Esophagus squamous epithelium (tissue), 5 donors: Measurements from ENCODE around the gene ADAP1. TPM values are rescaled to one million over a fixed set of nuclear protein-coding genes. Genes with fewer than 3 reads are reported as not detected.
A peak's percentile ranks its signal among the peaks of the same experiment; 100 is the strongest.

Experiments used
- DNase-seq: peaks from one replicate; lab custom pipeline; 2025; lab: John Stamatoyannopoulos, UW
- H3K27ac ChIP-seq, 4 donors: fragments of 200-600 bp; sonication (generic); one replicate each; pipeline ENCODE4 v1.5.1; 2016 to 2019; ENCODE audit warnings: mild to moderate bottlenecking in 1 of 4
- H3K27me3 ChIP-seq, 4 donors: fragments of 200-600 bp; sonication (generic); 1 replicate in 3 of 4; 2 replicates in 1 of 4; pipeline versions ENCODE4 v1.5.1 to v1.6.0; 2017 to 2021; ENCODE audit warnings: antibody characterized with exemption in 1 of 4
- H3K36me3 ChIP-seq, 3 donors: fragments of 200-600 bp; sonication (generic); one replicate each; pipeline ENCODE4 v1.5.1; 2016 to 2019
- H3K4me1 ChIP-seq, 3 donors: fragments of 200-600 bp; sonication (generic); one replicate each; pipeline ENCODE4 v1.5.1; 2017 to 2019
- H3K4me3 ChIP-seq, 4 donors: fragments of 200-600 bp; sonication (generic); 1 replicate in 3 of 4; 2 replicates in 1 of 4; pipeline ENCODE4 v1.5.1; 2016 to 2019; ENCODE audit warnings: mild to moderate bottlenecking in 2 of 4, moderate library complexity in 1 of 4
- H3K9me3 ChIP-seq, 3 donors: fragments of 200-600 bp; sonication (generic); one replicate each; pipeline ENCODE4 v1.5.1; 2016 to 2019
- POLR2A ChIP-seq, 4 donors: fragments of 450-650 bp; IDR thresholded peaks; one replicate each; pipeline ENCODE4 v1.6.1; 2017; ENCODE audit warnings: antibody characterized with exemption in 4 of 4, mild to moderate bottlenecking in 4 of 4, moderate library complexity in 3 of 4
- whole genome bisulfite sequencing, 2 donors: methylation state at CpG; one replicate each; pipeline ENCODE4 v1.1.5; 2018; 5-methylcytosine and 5-hydroxymethylcytosine counted together
- intact Hi-C: fragments of 100-400 bp; cut with DNase I; formaldehyde crosslinking; loops from one replicate; pipeline ENCODE4 v1.15.0; 2022
- total RNA-seq, 4 donors: library from RNA; depleted of rRNA; stranded (reverse); fragments of >200 nt; gene quantifications; one replicate each; pipeline ENCODE4 v1.1.0, GENCODE V29; 2016
- TF ChIP-seq, protein P1 (sequence below), 6 experiments: fragments of 450-650 bp in 4 of 6; fragments of 200-600 bp in 2 of 6; sonication (generic) in 2 of 6; IDR thresholded peaks; one replicate each; pipeline ENCODE4 v1.5.1; 2016 to 2019; ENCODE audit warnings: antibody characterized with exemption in 6 of 6, mild to moderate bottlenecking in 4 of 6, moderate library complexity in 4 of 6
- donor health status: DM: yes; HTN: yes; CAD: no.

Gene ADAP1
- total RNA-seq, 4 donors from 2014 or later: 6.0 to 13.7 (median 9.9) TPM

DNA sequence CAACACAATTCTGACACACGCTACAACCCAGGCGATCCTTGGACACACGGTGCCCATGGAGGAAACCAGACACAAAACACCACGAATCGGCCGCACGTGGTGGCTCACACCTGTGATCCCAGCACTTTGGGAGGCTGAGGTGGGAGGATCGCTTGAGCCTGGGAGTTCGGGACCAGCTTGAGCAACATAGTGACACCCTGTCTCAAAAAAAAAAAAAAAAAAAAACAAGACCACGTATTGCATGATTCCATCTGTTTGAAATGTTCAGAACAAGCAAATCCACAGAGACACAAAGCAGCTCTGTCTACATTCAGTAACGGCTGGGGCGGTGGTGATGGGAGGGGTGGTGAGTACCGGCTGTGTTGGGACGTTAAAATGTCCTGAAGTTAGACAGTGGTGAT lies 25.2 kb downstream of the ADAP1 start:
- TF ChIP-seq, protein P1, sequence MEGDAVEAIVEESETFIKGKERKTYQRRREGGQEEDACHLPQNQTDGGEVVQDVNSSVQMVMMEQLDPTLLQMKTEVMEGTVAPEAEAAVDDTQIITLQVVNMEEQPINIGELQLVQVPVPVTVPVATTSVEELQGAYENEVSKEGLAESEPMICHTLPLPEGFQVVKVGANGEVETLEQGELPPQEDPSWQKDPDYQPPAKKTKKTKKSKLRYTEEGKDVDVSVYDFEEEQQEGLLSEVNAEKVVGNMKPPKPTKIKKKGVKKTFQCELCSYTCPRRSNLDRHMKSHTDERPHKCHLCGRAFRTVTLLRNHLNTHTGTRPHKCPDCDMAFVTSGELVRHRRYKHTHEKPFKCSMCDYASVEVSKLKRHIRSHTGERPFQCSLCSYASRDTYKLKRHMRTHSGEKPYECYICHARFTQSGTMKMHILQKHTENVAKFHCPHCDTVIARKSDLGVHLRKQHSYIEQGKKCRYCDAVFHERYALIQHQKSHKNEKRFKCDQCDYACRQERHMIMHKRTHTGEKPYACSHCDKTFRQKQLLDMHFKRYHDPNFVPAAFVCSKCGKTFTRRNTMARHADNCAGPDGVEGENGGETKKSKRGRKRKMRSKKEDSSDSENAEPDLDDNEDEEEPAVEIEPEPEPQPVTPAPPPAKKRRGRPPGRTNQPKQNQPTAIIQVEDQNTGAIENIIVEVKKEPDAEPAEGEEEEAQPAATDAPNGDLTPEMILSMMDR (IDR thresholded peaks at IDR 0.05): no peak
- TF ChIP-seq POLR2A (IDR thresholded peaks at IDR 0.05): no peak
- no peaks in the 10 kb centered on the region for H3K27me3 ChIP-seq
- H3K9me3 ChIP-seq: no peaks in the 10 kb centered on the region
- no peaks in the 10 kb centered on the region for H3K36me3 ChIP-seq
- WGBS, 2 donors: 81 to 86% methylated on average over 14 of the region's 14 CpGs
- intact Hi-C loops: no loop called here
- H3K27ac ChIP-seq: peak overlapping the region in 1 of 4 donors; percentile 43
- H3K4me1 ChIP-seq: peaks cover 0 to 31% (median 0%) of the 10 kb centered on the region in 3 donors
- H3K4me3 ChIP-seq: no peak overlapping the region
- DNase-seq: no peak

DNA sequence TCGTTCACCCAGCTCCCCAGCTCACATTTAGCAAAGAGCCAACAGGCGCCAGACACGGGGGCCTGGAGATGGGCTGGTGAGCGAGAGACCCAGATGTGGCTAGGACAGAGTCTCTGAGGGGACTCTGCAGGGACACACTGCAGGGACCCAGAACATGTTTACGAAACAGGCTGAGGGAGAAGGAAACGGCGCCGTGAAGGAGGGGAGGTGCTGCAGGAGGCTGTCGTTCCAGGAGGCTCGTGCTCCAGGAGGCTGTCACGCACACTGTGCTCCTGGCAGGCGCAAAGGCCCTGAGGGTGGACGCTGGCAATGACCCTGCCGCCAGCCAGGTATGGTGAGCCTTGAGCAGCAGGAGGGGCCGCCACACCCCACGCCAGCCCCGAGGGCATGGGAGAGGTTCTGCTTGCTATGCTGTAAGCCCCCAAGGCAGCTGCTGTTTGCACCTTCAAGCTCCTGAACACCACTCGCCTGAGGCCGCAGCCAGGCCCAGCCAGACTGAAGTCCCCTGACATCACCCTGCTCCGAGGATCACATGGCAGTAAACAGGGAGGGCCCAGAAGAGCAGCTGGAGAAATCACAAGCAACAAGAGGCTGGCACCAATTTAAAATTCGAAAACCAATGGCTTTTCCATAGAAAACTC lies 27.3 kb downstream of the ADAP1 start:
- Histone ChIP-seq H3K9me3 (no peaks in the 10 kb centered on the region), H3K4me3 (no peak overlapping the region), H3K27me3 (no peaks in the 10 kb centered on the region), H3K4me1 (peaks cover 0 to 49% (median 0%) of the 10 kb centered on the region in 3 donors), H3K27ac (peak overlapping the region in 1 of 4 donors; percentile 10), H3K36me3 (no peaks in the 10 kb centered on the region)
- TF ChIP-seq, protein P1 (IDR thresholded peaks at IDR 0.05): no peak
- TF ChIP-seq POLR2A (IDR thresholded peaks at IDR 0.05): no peak
- no peak for DNase-seq
- intact Hi-C loops: no loop called here
- WGBS, 2 donors: 71 to 73% methylated on average over 8 to 17 of the region's 21 CpGs

DNA sequence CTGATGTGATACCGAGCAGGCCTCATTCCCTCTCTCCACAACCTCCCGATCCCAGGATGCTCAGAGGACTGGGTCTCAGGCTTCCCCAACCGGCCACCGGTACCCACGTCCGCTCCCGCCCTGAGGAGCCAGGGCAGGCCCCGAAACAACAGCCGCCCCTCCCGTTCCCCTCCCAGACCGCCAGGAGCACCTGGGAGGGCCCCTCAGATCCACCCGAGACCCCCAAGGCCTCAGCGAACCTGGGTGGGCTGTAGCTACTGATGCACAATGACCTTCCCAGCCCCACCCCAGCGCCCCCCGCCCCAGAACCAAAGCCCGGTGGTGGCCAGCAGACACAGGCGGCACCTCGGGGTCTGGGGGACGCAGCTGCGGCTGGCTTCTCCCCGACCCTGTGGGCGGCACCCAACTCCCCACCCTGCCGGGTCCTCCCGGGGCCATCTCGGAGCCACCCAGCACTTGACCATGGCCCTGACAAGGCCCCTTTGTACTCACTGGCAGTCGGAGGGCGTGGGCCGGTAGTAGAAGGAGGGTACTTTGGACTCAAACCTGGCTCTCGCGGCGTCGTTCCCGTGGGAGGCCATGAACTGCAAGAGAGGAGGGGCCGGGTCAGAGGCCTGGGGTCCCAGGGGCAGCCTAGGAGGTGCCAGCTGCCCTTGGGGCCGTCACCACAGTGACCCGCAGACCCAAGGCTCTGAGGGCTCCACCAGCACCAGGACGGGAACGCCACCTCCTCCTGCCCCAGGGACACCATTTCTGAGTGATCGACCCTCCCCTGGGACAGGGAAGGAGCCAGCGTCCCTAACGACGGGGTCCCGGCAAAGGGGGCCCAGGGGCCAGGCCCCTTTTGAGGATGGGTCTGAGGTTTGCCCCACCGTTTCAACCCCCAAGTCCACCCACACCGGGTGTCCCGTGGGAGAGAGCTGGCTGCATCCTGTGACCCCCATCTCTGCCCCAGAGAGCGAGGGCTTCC lies 28.1 kb downstream of the ADAP1 start:
- Histone ChIP-seq H3K4me3 (no peak overlapping the region), H3K36me3 (no peaks in the 10 kb centered on the region), H3K27me3 (no peaks in the 10 kb centered on the region), H3K9me3 (no peaks in the 10 kb centered on the region), H3K4me1 (peaks cover 0 to 57% (median 0%) of the 10 kb centered on the region in 3 donors), H3K27ac (peak overlapping the region in 3 of 4 donors; percentile 10 to 17 (median 10))
- DNase-seq: no peak
- WGBS, 2 donors: 90 to 100% methylated on average over 2 to 4 of the region's 47 CpGs
- intact Hi-C loops: no loop called here
- no peak for TF ChIP-seq POLR2A (IDR thresholded peaks at IDR 0.05)
- TF ChIP-seq, protein P1 (IDR thresholded peaks at IDR 0.05): no peak

DNA sequence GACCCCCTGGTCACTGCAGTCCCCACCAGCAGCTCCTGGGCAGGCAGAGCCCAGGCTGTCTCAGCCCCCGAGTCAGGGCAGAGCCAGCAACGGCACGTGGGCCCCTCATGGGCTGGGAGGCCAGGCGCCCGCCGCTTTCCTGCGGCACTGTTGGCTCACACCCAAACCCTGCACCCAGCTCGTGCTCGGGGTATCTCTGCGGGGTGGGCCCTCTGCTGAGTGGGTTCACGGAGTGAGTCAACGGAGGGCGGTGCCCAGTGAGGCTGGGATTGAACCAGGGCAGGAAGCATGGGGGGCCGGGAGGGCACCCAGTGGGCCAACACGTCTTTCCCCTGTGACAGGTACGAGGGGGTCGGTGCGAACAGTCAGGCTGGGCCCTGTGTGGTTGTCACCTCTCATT lies 28.9 kb downstream of the ADAP1 start:
- DNase-seq: no peak
- no peaks in the 10 kb centered on the region for H3K36me3 ChIP-seq
- intact Hi-C loops: no loop called here
- TF ChIP-seq, protein P1 (IDR thresholded peaks at IDR 0.05): no peak
- no peak for TF ChIP-seq POLR2A (IDR thresholded peaks at IDR 0.05)
- H3K4me1 ChIP-seq: peaks cover 0 to 57% (median 0%) of the 10 kb centered on the region in 3 donors
- H3K4me3 ChIP-seq: no peak overlapping the region
- 73 to 80% methylated on average over 1 to 3 of the region's 18 CpGs for WGBS, 2 donors
- H3K9me3 ChIP-seq: no peaks in the 10 kb centered on the region
- H3K27me3 ChIP-seq: no peaks in the 10 kb centered on the region
- peak overlapping the region in 2 of 4 donors; percentile 10 to 17 for H3K27ac ChIP-seq
